ENCODE results near the gene GRIN2A.

GRIN2A gene

DNA sequence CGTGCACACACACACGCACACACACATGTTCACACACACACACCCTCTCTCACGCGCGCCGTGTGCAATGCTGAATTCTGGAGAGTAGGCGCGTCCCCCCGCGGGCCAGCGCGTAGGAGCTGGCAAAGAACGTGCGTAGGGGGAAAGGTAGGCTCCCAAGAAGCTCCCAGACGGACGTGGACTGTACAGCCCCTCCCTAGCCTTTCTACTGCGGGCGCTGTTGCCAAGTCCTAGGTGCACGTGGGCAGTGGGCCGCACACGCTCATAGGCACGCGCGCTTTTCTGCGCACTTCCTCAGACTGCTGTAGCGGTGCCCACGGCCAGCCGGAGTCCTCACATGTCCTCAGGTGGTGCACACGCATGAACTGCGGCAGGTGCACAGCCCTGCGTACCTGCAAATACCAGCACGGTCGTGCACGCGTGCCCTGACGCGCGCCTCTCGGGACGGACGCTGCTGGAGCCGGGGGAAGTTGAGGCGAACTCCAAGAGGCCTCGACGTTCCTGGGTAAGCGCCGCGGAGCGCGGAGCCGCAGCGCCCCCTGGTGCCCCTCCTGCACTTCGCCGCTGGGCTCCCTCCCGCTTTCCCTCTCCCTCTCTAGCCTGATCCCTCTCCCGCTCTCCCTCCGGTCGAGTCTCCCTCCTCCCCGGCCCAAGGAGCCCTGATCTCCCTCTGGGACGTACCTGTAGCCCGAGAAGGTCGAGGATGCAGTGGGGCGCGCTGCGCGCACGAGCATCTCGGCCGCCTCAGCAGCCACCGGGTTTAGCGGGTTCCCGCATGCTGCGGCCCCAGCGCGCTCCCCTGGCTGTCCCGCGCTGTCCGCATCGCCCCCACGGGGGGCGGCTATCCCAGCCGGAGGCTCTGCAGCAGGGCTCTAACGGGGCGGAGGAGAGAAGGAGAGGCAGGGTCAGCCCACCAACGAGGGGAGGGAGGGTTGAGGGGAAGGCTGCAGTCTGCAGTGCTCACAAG is 749 bp downstream of the GRIN2A start:
- no peak for DNase-seq (ENCODE audit: low read depth)

DNA sequence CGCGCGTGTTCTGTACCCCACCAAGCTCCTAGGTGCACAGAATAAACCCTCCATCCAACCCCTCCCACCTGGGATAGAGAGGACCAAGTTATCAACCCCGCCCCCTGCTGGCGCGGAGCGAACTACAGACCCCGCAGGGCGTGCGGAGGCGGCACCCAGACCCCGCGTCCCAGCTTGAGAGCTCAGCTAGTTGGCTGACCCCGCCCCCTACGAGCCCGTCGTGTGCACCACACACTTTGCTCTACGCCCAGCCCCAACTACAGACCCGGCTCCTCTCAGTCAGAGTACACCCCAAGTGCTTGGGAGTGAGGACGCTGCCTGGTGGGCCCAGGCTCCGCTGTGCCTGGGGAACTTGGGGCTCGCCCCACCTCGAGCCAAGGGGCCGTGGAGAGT is 1.5 kb downstream of the GRIN2A start:
- DNase-seq (ENCODE audit: low read depth) = no peak

GRCh38 chr16:10180042-10180770 is 2.0 kb downstream of the GRIN2A start:
- DNase-seq (ENCODE audit: low read depth) = no peak

DNA sequence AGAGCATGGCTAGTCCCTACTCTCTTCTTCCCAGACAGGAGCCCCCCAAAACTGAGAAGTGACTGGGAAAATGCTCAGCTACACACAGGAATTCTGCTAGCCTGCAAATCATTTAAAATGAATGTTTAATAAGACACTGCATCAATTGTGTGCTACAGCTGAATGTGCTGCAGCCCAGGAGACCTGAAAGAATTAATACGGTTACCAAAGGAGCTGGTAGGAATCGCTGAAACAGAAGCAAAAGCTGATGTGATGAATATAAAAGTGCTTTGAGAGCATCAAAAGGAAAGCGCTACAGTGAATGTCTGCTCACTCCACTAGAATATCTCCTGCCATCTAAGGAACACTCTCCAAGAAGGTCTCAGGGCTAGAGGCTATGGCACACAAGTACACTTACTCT is 3.7 kb downstream of the GRIN2A start:
- DNase-seq (ENCODE audit: low read depth) = no peak

DNA sequence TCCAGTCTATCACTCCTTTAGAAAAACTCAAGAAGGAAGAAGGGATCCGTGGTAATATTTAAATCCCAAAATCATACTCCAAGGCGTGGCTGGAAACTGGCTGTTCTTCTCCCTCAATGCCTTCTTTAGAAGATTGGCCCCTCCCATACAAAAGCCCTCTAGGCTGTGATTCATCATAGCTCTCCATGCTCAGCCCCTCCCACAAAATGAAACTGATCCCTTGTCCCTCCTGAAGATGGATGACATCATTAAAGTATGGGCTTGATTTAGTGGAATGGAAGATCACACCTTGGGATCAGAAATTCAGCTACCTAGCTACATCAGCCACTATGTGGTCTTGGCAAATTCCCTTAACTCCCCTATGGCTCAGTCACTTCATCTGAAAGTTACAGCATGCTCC is 4.1 kb downstream of the GRIN2A start:
- DNase-seq (ENCODE audit: low read depth) = no peak

- no peak for DNase-seq (ENCODE audit: low read depth)
Measured at GRCh38 chr16:10172848-10173655, 9.2 kb downstream of the GRIN2A start.

DNA sequence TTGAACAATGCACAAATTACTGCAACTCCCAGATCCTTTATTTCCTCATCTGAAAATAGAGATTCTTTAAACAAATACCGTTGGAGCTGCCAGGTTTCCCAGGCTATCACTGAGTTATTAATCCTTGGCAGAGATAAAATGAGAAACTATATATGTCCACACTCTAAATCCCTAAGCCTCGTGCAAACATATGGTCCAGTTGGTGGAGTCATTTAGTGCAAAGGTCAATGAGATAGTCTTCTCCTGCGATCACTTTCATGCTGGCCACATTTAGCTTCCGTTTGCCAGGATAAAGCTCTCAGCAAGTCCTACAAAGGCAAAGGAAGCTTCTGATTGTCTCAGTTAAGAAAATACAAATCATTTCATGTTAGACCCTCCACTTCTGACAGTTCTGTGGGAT is 11.0 kb downstream of the GRIN2A start:
- DNase-seq (ENCODE audit: low read depth) = no peak

DNA sequence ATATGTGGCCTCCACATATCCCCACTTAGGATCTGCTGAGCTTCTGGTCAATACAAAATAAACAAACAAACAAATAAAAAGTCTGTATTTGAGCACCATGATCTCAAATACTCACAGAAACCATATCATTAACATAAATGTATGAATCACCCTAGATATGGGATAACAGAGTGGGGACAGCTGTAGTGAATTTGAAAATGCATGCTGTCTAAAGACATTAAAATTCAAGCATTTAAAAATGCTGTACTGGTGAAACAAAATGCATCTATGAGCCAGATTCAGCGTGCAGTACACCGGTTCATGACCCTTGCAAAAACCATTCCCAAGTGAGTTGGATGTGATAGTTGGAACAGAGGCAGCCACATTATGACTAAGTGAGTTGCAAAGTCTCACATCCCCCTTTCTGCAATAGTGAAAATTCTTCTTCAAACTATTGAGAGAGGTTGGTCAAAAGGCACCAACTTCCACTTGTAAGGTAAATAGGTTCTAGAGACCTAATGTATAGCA is 12.3 kb downstream of the GRIN2A start:
- no peak for DNase-seq (ENCODE audit: low read depth)

GRCh38 chr16:10169031-10169430 is 13.2 kb downstream of the GRIN2A start:
- no peak for DNase-seq (ENCODE audit: low read depth)

GRCh38 chr16:10168258-10168657 is 14.0 kb downstream of the GRIN2A start:
- DNase-seq (ENCODE audit: low read depth) = no peak

DNA sequence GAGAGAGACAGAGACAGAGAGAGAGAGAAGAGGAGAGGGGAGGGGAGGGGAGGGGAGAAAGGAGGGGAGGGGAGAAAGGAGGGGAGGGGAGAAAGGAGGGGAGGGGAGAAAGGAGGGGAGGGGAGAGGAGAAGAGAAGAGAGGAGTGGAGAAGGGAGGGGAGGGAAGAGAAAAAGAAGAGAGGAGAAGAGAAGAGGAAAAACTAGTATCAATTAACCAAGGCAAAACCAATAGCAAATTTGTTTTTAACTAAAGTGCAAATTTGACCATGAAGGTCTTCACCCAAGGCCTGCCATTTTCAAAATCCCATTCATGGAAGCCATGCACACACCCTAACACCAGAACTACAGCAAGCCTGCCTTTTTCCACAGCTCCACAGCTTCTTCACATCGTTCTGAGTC is 16.6 kb downstream of the GRIN2A start:
- DNase-seq (ENCODE audit: low read depth) = no peak

DNA sequence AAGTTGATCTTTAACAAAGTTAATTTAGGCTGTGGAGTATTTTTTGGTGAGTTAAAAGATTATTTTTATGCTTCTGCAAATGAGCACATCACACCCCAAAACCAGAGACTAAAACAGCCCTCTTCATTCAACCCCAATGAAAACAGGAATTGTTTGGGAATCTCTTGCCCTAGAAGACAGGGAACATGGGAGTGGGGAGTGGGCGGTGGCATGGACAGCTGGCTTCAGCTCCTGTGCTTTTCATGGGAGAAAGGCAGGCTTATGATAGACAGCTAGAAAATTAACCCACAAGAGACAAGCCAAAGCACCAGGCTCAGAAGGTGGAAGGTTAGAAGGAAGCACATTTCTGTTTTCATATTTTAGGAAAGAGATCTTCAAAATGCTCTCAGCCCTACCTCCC is 19.2 kb downstream of the GRIN2A start:
- DNase-seq (ENCODE audit: low read depth) = no peak

DNA sequence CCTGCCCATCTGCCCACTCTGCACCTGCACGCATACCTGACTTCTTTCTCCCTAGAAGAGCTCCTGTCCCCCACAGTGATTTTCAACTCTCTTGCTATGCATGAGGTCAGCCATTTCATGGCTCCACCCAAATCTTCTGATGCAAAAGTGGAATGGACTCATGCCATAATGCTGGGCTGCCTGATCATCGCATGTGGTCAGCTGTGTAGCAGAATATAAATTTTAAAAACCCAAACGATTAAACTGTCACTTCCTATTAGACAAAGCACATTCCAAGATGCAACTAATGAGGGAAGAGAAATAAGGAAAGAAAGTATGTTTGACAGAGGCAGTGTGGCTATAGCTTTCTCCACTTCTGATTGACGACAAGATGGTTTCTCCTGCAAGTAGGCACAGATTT is 26.1 kb downstream of the GRIN2A start:
- DNase-seq (ENCODE audit: low read depth) = no peak

DNA sequence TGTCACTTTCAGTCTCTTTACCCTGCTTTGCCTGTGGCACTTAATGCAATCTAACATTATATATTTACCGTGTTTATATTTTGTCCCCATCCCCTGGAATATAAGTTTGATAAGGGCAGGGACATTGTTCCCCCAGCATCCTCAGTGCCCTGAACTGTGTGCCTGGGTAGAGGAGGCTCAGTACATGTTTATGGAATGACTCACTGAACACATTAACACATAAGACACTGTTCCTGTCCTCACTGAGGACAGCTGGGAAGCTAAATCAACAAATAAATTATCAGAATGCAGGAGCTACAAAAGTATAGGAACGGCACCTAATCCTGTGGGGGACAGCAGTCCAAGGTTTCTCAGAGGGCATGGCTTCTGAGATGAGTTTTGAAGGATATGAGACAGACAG is 27.8 kb downstream of the GRIN2A start:
- no peak for DNase-seq (ENCODE audit: low read depth)

DNA sequence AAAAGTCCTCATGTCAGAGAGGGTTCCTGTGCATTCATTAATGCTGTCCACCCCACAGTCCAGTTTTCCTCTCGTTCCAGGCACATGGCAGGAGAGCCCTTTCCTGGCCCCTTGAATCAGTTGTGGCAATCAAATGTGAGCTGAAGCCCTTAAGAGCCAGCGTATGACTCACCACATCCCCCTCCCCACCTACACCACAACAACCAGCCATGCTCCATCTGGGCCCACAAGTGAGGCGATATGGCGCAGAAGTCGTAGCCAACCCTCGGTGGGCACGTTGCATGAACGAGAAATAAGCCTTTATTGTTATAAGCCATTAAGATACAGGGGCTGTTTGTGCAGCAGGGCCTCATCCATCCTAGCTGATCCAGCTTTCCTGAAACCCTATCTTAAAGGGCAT is 28.2 kb downstream of the GRIN2A start:
- no peak for DNase-seq (ENCODE audit: low read depth)

GRCh38 chr16:10151718-10152117 is 30.5 kb downstream of the GRIN2A start:
- no peak for DNase-seq (ENCODE audit: low read depth)

DNA sequence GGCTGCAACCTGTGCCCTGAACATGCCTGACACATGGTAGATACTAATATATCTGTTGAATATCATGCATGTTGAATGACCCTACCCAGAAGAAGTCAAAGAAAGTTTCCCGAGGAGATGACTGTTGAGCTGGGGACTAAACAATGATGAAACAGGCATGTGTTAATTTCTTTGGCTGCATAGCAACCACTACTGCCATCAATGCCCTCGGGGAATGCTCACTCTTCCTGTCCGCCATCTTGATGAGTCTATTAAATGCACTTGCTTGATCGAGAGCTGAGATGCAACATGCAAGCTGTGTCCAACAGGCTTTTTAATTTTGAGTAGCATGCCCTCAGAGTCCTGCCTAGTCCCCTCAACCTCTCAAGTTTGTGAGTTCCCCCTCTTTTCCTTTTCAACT is 31.3 kb downstream of the GRIN2A start:
- DNase-seq (ENCODE audit: low read depth) = no peak

DNA sequence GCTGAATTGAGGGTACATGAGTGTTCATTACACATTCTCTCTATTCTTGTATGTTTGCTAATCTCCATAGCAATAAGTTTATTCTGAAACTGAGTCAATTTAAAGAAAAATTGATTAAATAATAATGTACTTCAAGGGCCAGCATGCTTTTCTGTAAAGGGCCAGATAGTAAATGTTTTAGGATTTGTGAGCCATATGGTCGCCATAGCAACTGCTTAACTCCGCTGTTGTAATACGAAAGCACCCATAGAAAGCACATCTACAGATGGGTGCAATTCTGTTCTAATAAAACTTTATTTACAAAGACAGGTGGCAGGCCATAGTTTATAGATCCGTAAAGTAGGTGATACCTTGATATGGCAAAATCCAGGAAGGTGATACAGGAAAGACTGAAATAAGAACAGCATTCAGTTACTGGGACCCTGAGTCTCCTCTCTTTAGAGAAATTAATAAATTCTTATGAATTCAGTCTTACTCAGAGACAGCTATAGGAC is 36.6 kb downstream of the GRIN2A start:
- DNase-seq (ENCODE audit: low read depth) = no peak

DNA sequence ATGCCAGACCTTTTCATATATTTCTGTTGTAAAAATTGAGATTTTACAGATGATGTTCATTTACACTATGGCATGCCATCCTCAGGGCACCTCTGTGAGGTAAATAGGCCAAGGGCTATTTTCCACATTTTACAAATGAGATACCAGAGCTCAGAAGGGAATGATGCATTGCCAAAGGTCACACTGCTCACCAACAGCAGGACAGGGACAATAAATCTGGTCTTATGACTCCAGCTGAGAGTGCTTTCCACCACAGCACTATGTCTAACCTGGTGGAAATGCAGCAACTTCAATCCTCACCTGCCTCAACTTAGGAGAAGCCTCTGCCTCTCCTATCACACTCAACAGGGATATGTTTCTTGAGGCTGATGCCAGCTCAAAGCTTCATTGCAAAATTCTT is 40.6 kb downstream of the GRIN2A start:
- DNase-seq (ENCODE audit: low read depth) = no peak

DNA sequence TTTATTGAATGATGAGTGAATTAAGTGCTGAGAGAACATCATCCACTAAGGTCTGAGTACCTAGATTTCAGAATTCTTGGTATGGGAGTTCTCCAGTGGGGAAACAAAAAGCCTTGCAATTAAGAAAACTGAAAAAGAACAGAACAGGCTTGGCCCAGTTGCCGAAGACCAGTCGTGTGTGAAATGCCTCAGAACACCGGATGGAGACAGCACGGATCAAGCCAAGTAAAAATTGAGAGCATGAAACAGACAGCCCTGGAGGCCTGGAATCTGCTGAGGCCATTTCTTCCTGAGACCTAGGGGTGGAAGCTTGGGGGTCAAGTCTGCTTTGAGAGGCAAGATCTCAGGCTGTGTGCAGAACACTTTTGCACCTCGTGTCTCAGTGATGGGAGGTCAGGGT is 43.3 kb downstream of the GRIN2A start:
- DNase-seq (ENCODE audit: low read depth) = no peak

DNA sequence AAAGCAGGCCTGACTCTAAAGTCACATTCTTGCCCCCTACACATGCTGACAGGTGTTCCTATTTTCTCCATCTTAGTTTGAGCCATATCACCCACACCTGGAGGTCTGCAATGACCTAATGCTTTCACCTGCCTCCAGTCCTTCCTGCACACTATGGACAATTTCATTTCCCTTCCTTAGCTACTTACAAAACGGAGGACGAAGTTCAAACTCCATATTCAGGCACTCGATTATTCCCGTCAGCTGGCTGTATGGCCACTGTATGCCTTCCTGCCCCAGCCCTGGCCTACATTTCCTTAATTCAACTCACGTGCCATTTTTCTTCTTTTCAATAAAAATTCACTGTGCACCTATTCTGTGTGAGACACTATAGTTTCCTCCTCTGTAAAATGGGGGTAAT is 44.9 kb downstream of the GRIN2A start:
- no peak for DNase-seq (ENCODE audit: low read depth)

GRCh38 chr16:10136916-10137315 is 45.3 kb downstream of the GRIN2A start:
- DNase-seq (ENCODE audit: low read depth) = no peak

All from HS-27A (cell line).